CD14-positive monocyte (primary cell): Measurements from ENCODE around the gene TMEM164. TPM values are rescaled to one million over a fixed set of nuclear protein-coding genes. Genes with fewer than 3 reads are reported as not detected.

Experiments
- DNase-seq, 3 donors: peaks; one replicate each; pipeline ENCODE4 v3.0.0-alpha.2; 2011 to 2022
- H2AFZ ChIP-seq: 2 replicates; pipeline ENCODE4 v1.6.0; 2012; ENCODE audit warnings: mild to moderate bottlenecking, low read depth, low read length, inconsistent platforms; ENCODE audit not compliant: insufficient read depth, poor library complexity, severe bottlenecking
- H3K27ac ChIP-seq, 2 donors: 1 replicate in 1 of 2; 2 replicates in 1 of 2; pipeline ENCODE4 v1.5.1; 2012 to 2013; ENCODE audit warnings: low read length in 2 of 2, control low read depth in 1 of 2, inconsistent platforms in 1 of 2, low read depth in 1 of 2, mild to moderate bottlenecking in 1 of 2
- H3K27me3 ChIP-seq, 2 donors: one replicate each; pipeline versions ENCODE4 v1.6.0 to v1.6.1; 2011 to 2013; ENCODE audit warnings: low read length in 2 of 2; ENCODE audit not compliant: control insufficient read depth in 2 of 2, insufficient read depth in 2 of 2
- H3K36me3 ChIP-seq, 2 donors: replicated peaks in 1 of 2; 1 replicate in 1 of 2; 2 replicates in 1 of 2; pipeline versions ENCODE4 v1.5.1 to v1.6.1; 2012 to 2013; ENCODE audit warnings: low read length in 2 of 2, control low read depth in 1 of 2, inconsistent platforms in 1 of 2, mild to moderate bottlenecking in 1 of 2; ENCODE audit not compliant: insufficient read depth in 2 of 2, control insufficient read depth in 1 of 2
- H3K4me1 ChIP-seq, 2 donors: 1 replicate in 1 of 2; 2 replicates in 1 of 2; pipeline versions ENCODE4 v1.5.1 to v1.6.1; 2012 to 2013; ENCODE audit warnings: low read length in 2 of 2, control low read depth in 1 of 2, inconsistent platforms in 1 of 2, mild to moderate bottlenecking in 1 of 2, moderate library complexity in 1 of 2; ENCODE audit not compliant: insufficient read depth in 2 of 2, control insufficient read depth in 1 of 2
- H3K4me2 ChIP-seq: replicated peaks from 2 replicates; pipeline ENCODE3; 2012; ENCODE audit warnings: low read length, moderate library complexity, mild to moderate bottlenecking; ENCODE audit not compliant: poor library complexity, severe bottlenecking; ENCODE audit errors: extremely low read depth
- H3K4me3 ChIP-seq, 3 experiments: fragments of 200-600 bp in 1 of 3; sonication (generic) in 1 of 3; replicated peaks in 1 of 3; 1 replicate in 2 of 3; 2 replicates in 1 of 3; pipeline ENCODE4 v1.5.1; 2011 to 2013; ENCODE audit warnings: low read length in 3 of 3, mild to moderate bottlenecking in 3 of 3, control low read depth in 2 of 3, low read depth in 2 of 3, inconsistent platforms in 1 of 3, moderate library complexity in 1 of 3
- H3K79me2 ChIP-seq: 2 replicates; pipeline ENCODE4 v1.6.0; 2012; ENCODE audit warnings: mild to moderate bottlenecking, control low read depth, inconsistent platforms, low read length, moderate library complexity; ENCODE audit not compliant: insufficient read depth
- H3K9ac ChIP-seq: 2 replicates; pipeline ENCODE4 v1.6.0; 2017; ENCODE audit warnings: low read length, mild to moderate bottlenecking; ENCODE audit not compliant: insufficient read depth, poor library complexity, severe bottlenecking
- H3K9me3 ChIP-seq, 2 donors: replicated peaks in 1 of 2; 1 replicate in 1 of 2; 2 replicates in 1 of 2; pipeline versions ENCODE4 v1.5.1 to v1.6.1; 2012 to 2013; ENCODE audit warnings: low read length in 2 of 2, control low read depth in 1 of 2; ENCODE audit not compliant: control insufficient read depth in 1 of 2, insufficient read depth in 1 of 2
- H4K20me1 ChIP-seq: 2 replicates; pipeline ENCODE4 v1.6.0; 2012; ENCODE audit warnings: mild to moderate bottlenecking, low read length, control low read depth, moderate library complexity; ENCODE audit not compliant: insufficient read depth
- H3K27ac Mint-ChIP-seq, 7 donors: one replicate each; pipeline ENCODE4 v1.8.0; 2020; ENCODE audit warnings: mild to moderate bottlenecking in 7 of 7, mixed read lengths in 7 of 7, moderate library complexity in 6 of 7, inconsistent platforms in 2 of 7
- H3K27me3 Mint-ChIP-seq, 3 donors: one replicate each; pipeline ENCODE4 v1.8.0; 2021 to 2022; ENCODE audit warnings: low read depth in 3 of 3, mild to moderate bottlenecking in 3 of 3, mixed read lengths in 3 of 3, moderate library complexity in 3 of 3, inconsistent platforms in 1 of 3
- H3K36me3 Mint-ChIP-seq, 2 donors: one replicate each; pipeline ENCODE4 v1.8.0; 2020; ENCODE audit warnings: mixed read lengths in 2 of 2, inconsistent platforms in 1 of 2, mild to moderate bottlenecking in 1 of 2
- H3K4me1 Mint-ChIP-seq: one replicate; pipeline ENCODE4 v1.8.0; 2020; ENCODE audit warnings: mild to moderate bottlenecking, mixed read lengths
- H3K4me3 Mint-ChIP-seq, 2 donors: one replicate each; pipeline ENCODE4 v1.8.0; 2020; ENCODE audit warnings: mild to moderate bottlenecking in 2 of 2, mixed read lengths in 2 of 2, moderate library complexity in 1 of 2
- H3K9me3 Mint-ChIP-seq, 7 donors: one replicate each; pipeline ENCODE4 v1.8.0; 2020 to 2022; ENCODE audit warnings: mixed read lengths in 7 of 7, mild to moderate bottlenecking in 6 of 7, moderate library complexity in 6 of 7, inconsistent platforms in 2 of 7
- WGBS: methylation state at CpG from one replicate; pipeline ENCODE4 v1.1.5; 2013; ENCODE audit warnings: missing lambda C conversion rate; ENCODE audit not compliant: insufficient coverage; 5-methylcytosine and 5-hydroxymethylcytosine counted together
- intact Hi-C, 2 donors: fragments of 100-400 bp; cut with micrococcal nuclease; formaldehyde crosslinking; loops; one replicate each; pipeline versions ENCODE4 v1.15.0 to v1.15.1; 2023
- polyA plus RNA-seq, 3 donors: library from polyadenylated mRNA; depleted of rRNA in 1 of 3; unstranded in 2 of 3; stranded (reverse) in 1 of 3; fragments of 300-500 nt in 2 of 3; fragments of >200 nt in 1 of 3; fragmentation: Illumina TruSeq in 2 of 3; gene quantifications; 1 replicate in 2 of 3; 2 replicates in 1 of 3; pipeline ENCODE4 v1.2.3, GENCODE V29; 2012 to 2021
- TF ChIP-seq, protein P1 (sequence below): fragments of 200-600 bp; IDR thresholded peaks from one replicate; pipeline ENCODE4 v1.8.0; 2022; ENCODE audit warnings: antibody characterized with exemption, mild to moderate bottlenecking

Gene TMEM164
- polyA plus RNA-seq, 3 donors, result 5.3 to 39.5 (median 7.3) TPM

DNA sequence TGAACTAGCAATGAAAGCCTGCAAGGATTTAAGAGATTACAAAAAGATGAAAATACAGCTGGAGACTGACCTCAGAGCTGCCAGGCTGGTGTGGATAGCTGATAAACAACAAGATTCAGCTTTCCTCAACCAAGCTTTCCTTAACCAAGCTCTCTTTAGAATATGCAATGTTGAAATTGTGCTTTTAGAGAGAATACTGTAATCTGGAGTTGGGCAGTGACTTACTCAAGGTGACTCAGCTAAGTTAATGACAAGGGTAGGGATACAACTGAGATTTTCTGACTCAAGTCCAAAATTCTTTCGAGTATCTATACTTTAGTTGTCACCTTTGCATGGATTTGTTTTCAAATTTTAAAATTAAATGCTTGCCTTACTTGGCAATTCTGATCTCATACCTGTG lies 217.0 kb downstream of the TMEM164 start:
- H3K9me3 Mint-ChIP-seq, result peaks cover 0 to 3% (median 0%) of the 10 kb centered on the region in 7 donors

DNA sequence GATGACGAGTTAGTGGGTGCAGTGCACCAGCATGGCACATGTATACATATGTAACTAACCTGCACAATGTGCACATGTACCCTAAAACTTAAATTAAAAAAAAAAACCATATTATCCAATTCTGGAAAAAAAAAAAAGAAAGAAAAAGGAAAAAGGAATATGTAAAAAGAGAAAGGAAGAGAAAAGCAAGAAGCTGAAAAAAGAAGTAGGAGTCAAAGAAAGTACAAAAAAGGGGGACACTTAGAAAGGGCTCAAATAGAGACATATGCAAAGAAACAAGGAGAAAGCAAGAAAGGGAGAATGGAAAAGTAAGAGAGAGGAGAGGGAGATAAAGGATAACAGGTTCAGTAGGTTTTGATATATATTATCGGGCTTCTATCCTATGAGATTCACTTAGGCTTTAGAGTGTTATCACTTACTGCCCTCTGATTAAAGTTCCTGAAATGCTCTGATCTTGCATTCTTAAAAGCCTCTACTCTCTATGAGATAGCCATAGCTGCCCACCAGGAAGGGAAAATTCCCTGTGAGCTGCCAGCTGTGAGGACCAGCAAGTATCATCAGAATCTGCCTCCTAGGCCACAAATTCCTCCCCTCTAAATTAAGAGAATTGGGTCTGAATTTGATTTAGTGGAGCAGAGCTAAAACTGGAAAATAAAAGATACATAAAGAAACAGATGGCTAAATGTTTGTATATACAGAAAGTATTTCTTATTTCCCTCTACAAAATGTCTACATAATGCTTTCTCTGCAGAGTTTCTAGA lies 219.8 kb downstream of the TMEM164 start:
- peaks cover 11% of the 10 kb centered on the region for H3K4me1 Mint-ChIP-seq
- peaks cover 0 to 3% (median 0%) of the 10 kb centered on the region in 7 donors for H3K9me3 Mint-ChIP-seq
- WGBS, result no CpG with 5 or more reads among the region's 2 CpGs

More for the DNA sequence above, 217.0 kb downstream of the TMEM164 start:
- H3K79me2 ChIP-seq, result no peaks in the 10 kb centered on the region
- no CpG with 5 or more reads among the region's 1 CpG for WGBS
- peaks cover 0 to 2% of the 10 kb centered on the region in 2 donors for H3K27me3 ChIP-seq
- no peaks in the 10 kb centered on the region for H4K20me1 ChIP-seq
- peaks cover 0 to 7% of the 10 kb centered on the region in 2 donors for H3K4me1 ChIP-seq
- peaks cover 0 to 3% of the 10 kb centered on the region in 2 donors for H3K36me3 Mint-ChIP-seq
- H2AFZ ChIP-seq, result no peak overlapping the region
- peaks cover 15% of the 10 kb centered on the region for H3K4me1 Mint-ChIP-seq
- H3K27me3 Mint-ChIP-seq, result peaks cover 0 to 5% (median 0%) of the 10 kb centered on the region in 3 donors
- H3K27ac ChIP-seq, result no peak overlapping the region
- H3K27ac Mint-ChIP-seq, result no peak overlapping the region
- H3K4me3 ChIP-seq, result no peak overlapping the region
- intact Hi-C loops, result no loop called here
- H3K4me2 ChIP-seq, result no peak overlapping the region
- H3K9ac ChIP-seq, result no peak overlapping the region
- TF ChIP-seq, protein P1, sequence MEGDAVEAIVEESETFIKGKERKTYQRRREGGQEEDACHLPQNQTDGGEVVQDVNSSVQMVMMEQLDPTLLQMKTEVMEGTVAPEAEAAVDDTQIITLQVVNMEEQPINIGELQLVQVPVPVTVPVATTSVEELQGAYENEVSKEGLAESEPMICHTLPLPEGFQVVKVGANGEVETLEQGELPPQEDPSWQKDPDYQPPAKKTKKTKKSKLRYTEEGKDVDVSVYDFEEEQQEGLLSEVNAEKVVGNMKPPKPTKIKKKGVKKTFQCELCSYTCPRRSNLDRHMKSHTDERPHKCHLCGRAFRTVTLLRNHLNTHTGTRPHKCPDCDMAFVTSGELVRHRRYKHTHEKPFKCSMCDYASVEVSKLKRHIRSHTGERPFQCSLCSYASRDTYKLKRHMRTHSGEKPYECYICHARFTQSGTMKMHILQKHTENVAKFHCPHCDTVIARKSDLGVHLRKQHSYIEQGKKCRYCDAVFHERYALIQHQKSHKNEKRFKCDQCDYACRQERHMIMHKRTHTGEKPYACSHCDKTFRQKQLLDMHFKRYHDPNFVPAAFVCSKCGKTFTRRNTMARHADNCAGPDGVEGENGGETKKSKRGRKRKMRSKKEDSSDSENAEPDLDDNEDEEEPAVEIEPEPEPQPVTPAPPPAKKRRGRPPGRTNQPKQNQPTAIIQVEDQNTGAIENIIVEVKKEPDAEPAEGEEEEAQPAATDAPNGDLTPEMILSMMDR, result no peak
- H3K9me3 ChIP-seq, result no peaks in the 10 kb centered on the region
- H3K36me3 ChIP-seq, result peaks cover 0 to 4% of the 10 kb centered on the region in 2 donors
- no peak overlapping the region for H3K4me3 Mint-ChIP-seq
- peak in 1 of 3 donors; percentile 3 for DNase-seq

More for the DNA sequence above, 219.8 kb downstream of the TMEM164 start:
- no peaks in the 10 kb centered on the region for H3K36me3 ChIP-seq
- H2AFZ ChIP-seq, result no peak overlapping the region
- Mint-ChIP-seq H3K27ac (no peak overlapping the region), H3K36me3 (no peaks in the 10 kb centered on the region), H3K27me3 (peaks cover 0 to 4% (median 0%) of the 10 kb centered on the region in 3 donors), H3K4me3 (no peak overlapping the region)
- no peak overlapping the region for H3K4me2 ChIP-seq
- DNase-seq, result no peak
- no peak overlapping the region for H3K9ac ChIP-seq
- H3K9me3 ChIP-seq, result no peaks in the 10 kb centered on the region
- peaks cover 0 to under 1% of the 10 kb centered on the region in 2 donors for H3K4me1 ChIP-seq
- TF ChIP-seq, protein P1, result no peak
- H4K20me1 ChIP-seq, result no peaks in the 10 kb centered on the region
- intact Hi-C loops, result no loop called here
- H3K27ac ChIP-seq, result no peak overlapping the region
- no peaks in the 10 kb centered on the region for H3K79me2 ChIP-seq
- peaks cover 0 to 2% of the 10 kb centered on the region in 2 donors for H3K27me3 ChIP-seq
- H3K4me3 ChIP-seq, result no peak overlapping the region
